Keratinocyte (primary cell): ENCODE results near the gene KCNJ6.

Experiments
- CTCF ChIP-seq, 3 experiments: IDR thresholded peaks in 1 of 3; conservative IDR thresholded peaks in 1 of 3; optimal IDR thresholded peaks in 1 of 3; 2 replicates in 2 of 3; 3 replicates in 1 of 3; pipeline versions ENCODE3 to v1.5.1; 2011; ENCODE audit warnings: low read length in 3 of 3, mild to moderate bottlenecking in 3 of 3, moderate library complexity in 2 of 3, control low read depth in 1 of 3, inconsistent platforms in 1 of 3; ENCODE audit not compliant: insufficient read depth in 2 of 3; ENCODE audit errors: extremely low read depth in 1 of 3
- EZH2 ChIP-seq: IDR thresholded peaks from one replicate; pipeline ENCODE4 v1.6.1; 2012; ENCODE audit warnings: inconsistent platforms, mild to moderate bottlenecking, low read length, moderate library complexity

GRCh38 chr21:37861561-37861960, 54.7 kb downstream of the KCNJ6 start:
- TF ChIP-seq EZH2: no peak
- no peak for TF ChIP-seq CTCF (optimal IDR thresholded peaks at IDR 0.05 in 1 of 3, IDR thresholded peaks at IDR 0.05 in 1 of 3, conservative IDR thresholded peaks at IDR 0.05 in 1 of 3; ENCODE audit: extremely low read depth in 1 of 3, insufficient read depth in 2 of 3, low read length in 3 of 3)
